Keratinocyte (primary cell): ENCODE measurements around the gene MANBA. TPM values are rescaled to one million over a fixed set of nuclear protein-coding genes. Genes with fewer than 3 reads are reported as not detected.

Experiments
- DNase-seq: peaks from one replicate; pipeline ENCODE4 v3.0.0-alpha.2; 2011; ENCODE audit warnings: low read depth, missing footprints, low spot score
- FAIRE-seq: peaks from 2 replicates; lab custom pipeline; 2011; peaks lifted over from hg19 to GRCh38; lab: Jason Lieb, UNC
- H2AFZ ChIP-seq: 2 replicates; pipeline ENCODE4 v1.6.0; 2012; ENCODE audit warnings: low read length, control low read depth, inconsistent platforms; ENCODE audit not compliant: control insufficient read depth
- H3K27ac ChIP-seq: 2 replicates; pipeline ENCODE4 v1.5.1; 2011; ENCODE audit warnings: low read length; ENCODE audit not compliant: control insufficient read depth, insufficient read depth
- H3K27me3 ChIP-seq: 3 replicates; pipeline ENCODE4 v1.6.0; 2011; ENCODE audit warnings: low read length; ENCODE audit not compliant: control insufficient read depth, insufficient read depth; ENCODE audit errors: extremely low read depth
- H3K36me3 ChIP-seq, 2 experiments: 2 replicates in 1 of 2; 3 replicates in 1 of 2; pipeline ENCODE4 v1.5.1; 2011; ENCODE audit warnings: low read length in 2 of 2, mild to moderate bottlenecking in 1 of 2; ENCODE audit not compliant: control insufficient read depth in 2 of 2, insufficient read depth in 2 of 2; ENCODE audit errors: extremely low read depth in 1 of 2
- H3K4me1 ChIP-seq: 3 replicates; pipeline ENCODE4 v1.5.1; 2011; ENCODE audit warnings: low read length; ENCODE audit not compliant: control insufficient read depth, insufficient read depth; ENCODE audit errors: extremely low read depth
- H3K4me2 ChIP-seq: 3 replicates; pipeline ENCODE4 v1.6.0; 2011; ENCODE audit warnings: low read depth, low read length; ENCODE audit not compliant: control insufficient read depth, insufficient read depth; ENCODE audit errors: extremely low read depth
- H3K4me3 ChIP-seq, 3 experiments: fragments of 200-600 bp in 1 of 3; sonication (generic) in 1 of 3; 2 replicates in 2 of 3; 3 replicates in 1 of 3; pipeline ENCODE4 v1.5.1; 2011 to 2016; ENCODE audit warnings: low read length in 3 of 3, mild to moderate bottlenecking in 3 of 3, control low read depth in 2 of 3, inconsistent platforms in 1 of 3, low read depth in 1 of 3, mixed read lengths in 1 of 3, mixed run types in 1 of 3, moderate library complexity in 1 of 3; ENCODE audit not compliant: control insufficient read depth in 2 of 3, insufficient read depth in 2 of 3; ENCODE audit errors: extremely low read depth in 1 of 3
- H3K79me2 ChIP-seq: 2 replicates; pipeline ENCODE4 v1.6.0; 2012; ENCODE audit warnings: low read length; ENCODE audit not compliant: control insufficient read depth, insufficient read depth
- H3K9ac ChIP-seq: 3 replicates; pipeline ENCODE4 v1.6.0; 2011; ENCODE audit warnings: low read length; ENCODE audit not compliant: control insufficient read depth, insufficient read depth; ENCODE audit errors: extremely low read depth
- H3K9me1 ChIP-seq: 3 replicates; pipeline ENCODE4 v1.6.0; 2011; ENCODE audit warnings: low read length; ENCODE audit not compliant: control insufficient read depth, insufficient read depth; ENCODE audit errors: extremely low read depth
- H3K9me3 ChIP-seq: 2 replicates; pipeline ENCODE4 v1.5.1; 2012; ENCODE audit warnings: low read depth, low read length; ENCODE audit not compliant: control insufficient read depth
- H4K20me1 ChIP-seq: 3 replicates; pipeline ENCODE4 v1.6.0; 2011; ENCODE audit warnings: low read length; ENCODE audit not compliant: control insufficient read depth, insufficient read depth; ENCODE audit errors: extremely low read depth
- CTCF ChIP-seq, 3 experiments: IDR thresholded peaks in 1 of 3; conservative IDR thresholded peaks in 1 of 3; optimal IDR thresholded peaks in 1 of 3; 2 replicates in 2 of 3; 3 replicates in 1 of 3; pipeline versions ENCODE3 to v1.5.1; 2011; ENCODE audit warnings: low read length in 3 of 3, mild to moderate bottlenecking in 3 of 3, moderate library complexity in 2 of 3, control low read depth in 1 of 3, inconsistent platforms in 1 of 3; ENCODE audit not compliant: insufficient read depth in 2 of 3; ENCODE audit errors: extremely low read depth in 1 of 3
- EZH2 ChIP-seq: IDR thresholded peaks from one replicate; pipeline ENCODE4 v1.6.1; 2012; ENCODE audit warnings: inconsistent platforms, mild to moderate bottlenecking, low read length, moderate library complexity
- dilution Hi-C: fragments of 300-500 bp; cut with MboI; formaldehyde crosslinking; loops from one replicate; pipeline ENCODE4 v1.7.0; 2020; ENCODE audit warnings: low sequenced_read_pairs; ENCODE audit not compliant: extremely low pct_ligation_motif_present
- polyA plus RNA-seq, 5 experiments: library from polyadenylated mRNA; depleted of rRNA in 3 of 5; stranded (reverse) in 3 of 5; stranded (forward) in 1 of 5; unstranded in 1 of 5; fragments of >200 nt; gene quantifications; 1 replicate in 1 of 5; 2 replicates in 3 of 5; 3 replicates in 1 of 5; pipeline versions ENCODE4 v1.2.1 to v1.2.3, GENCODE V29; 2011 to 2012; ENCODE audit warnings: missing spikeins in 2 of 5, low read depth in 1 of 5, low replicate concordance in 1 of 5

The MANBA gene
- polyA plus RNA-seq, 1 donor (not counting 4 experiments of a cell fraction or from before 2014, with no cell fraction given) = 9.3 TPM

GRCh38 chr4:102736636-102737549, 23.9 kb downstream of the MANBA start:
- Histone ChIP-seq H3K27me3 (no peaks in the 10 kb centered on the region), H3K4me1 (no peaks in the 10 kb centered on the region), H3K9ac (no peak overlapping the region), H3K4me3 (no peak overlapping the region), H3K79me2 (peaks cover 4% of the 10 kb centered on the region), H2AFZ (no peak overlapping the region), H3K4me2 (no peak overlapping the region), H3K36me3 (no peaks in the 10 kb centered on the region), H3K9me1 (no peaks in the 10 kb centered on the region), H3K27ac (no peak overlapping the region), H4K20me1 (no peaks in the 10 kb centered on the region), H3K9me3 (no peaks in the 10 kb centered on the region)
- TF ChIP-seq EZH2 (no peak), CTCF (optimal IDR thresholded peaks at IDR 0.05 in 1 of 3, IDR thresholded peaks at IDR 0.05 in 1 of 3, conservative IDR thresholded peaks at IDR 0.05 in 1 of 3; ENCODE audit: extremely low read depth in 1 of 3, insufficient read depth in 2 of 3, low read length in 3 of 3) (no peak)
- DNase-seq = no peak
- no peak for FAIRE-seq
- dilution Hi-C loops = no loop called here

- H3K27ac ChIP-seq = no peak overlapping the region
- H3K27me3 ChIP-seq = no peaks in the 10 kb centered on the region
- no peak for TF ChIP-seq EZH2
- TF ChIP-seq CTCF (optimal IDR thresholded peaks at IDR 0.05 in 1 of 3, IDR thresholded peaks at IDR 0.05 in 1 of 3, conservative IDR thresholded peaks at IDR 0.05 in 1 of 3; ENCODE audit: extremely low read depth in 1 of 3, insufficient read depth in 2 of 3, low read length in 3 of 3) = no peak
- no peak overlapping the region for H2AFZ ChIP-seq
- peaks cover 4% of the 10 kb centered on the region for H3K79me2 ChIP-seq
- H3K4me2 ChIP-seq = no peak overlapping the region
- dilution Hi-C loops = no loop called here
- no peaks in the 10 kb centered on the region for H3K9me3 ChIP-seq
- no peaks in the 10 kb centered on the region for H3K36me3 ChIP-seq
- no peaks in the 10 kb centered on the region for H3K4me1 ChIP-seq
- H4K20me1 ChIP-seq = no peaks in the 10 kb centered on the region
- H3K9ac ChIP-seq = no peak overlapping the region
- DNase-seq = no peak
- H3K4me3 ChIP-seq = no peak overlapping the region
- no peak for FAIRE-seq
- no peaks in the 10 kb centered on the region for H3K9me1 ChIP-seq
Measured at GRCh38 chr4:102735582-102735981, 25.2 kb downstream of the MANBA start.
